GM19239 (cell line): ENCODE results near the gene BCKDHA.
"Not testable (repeated sequence)": the region's sequence is repeated elsewhere in the genome, so short reads cannot be mapped to it uniquely, and the experiment has no call there.

Experiments used
- DNase-seq: peaks from one replicate; pipeline ENCODE4 v3.0.0; 2011; ENCODE audit warnings: low spot score; ENCODE audit not compliant: insufficient read length
- FAIRE-seq: peaks from 2 replicates; lab custom pipeline; 2011; peaks lifted over from hg19 to GRCh38; lab: Jason Lieb, UNC

Gene BCKDHA

GRCh38 chr19:41439441-41440222 lies 42.0 kb downstream of the BCKDHA start, which contains the start of gene DMAC2:
DMAC2 (minus strand) TSS chr19:41439912; CDS start chr19:41439899, 13 bp downstream.
- FAIRE-seq: peak; percentile 99

GRCh38 chr19:41441321-41441945 lies 43.8 kb downstream of the BCKDHA start:
- FAIRE-seq (no peak), DNase-seq (no peak)

More at GRCh38 chr19:41439441-41440222, 42.0 kb downstream of the BCKDHA start, which contains the start of gene DMAC2:
- peak; percentile 91 for DNase-seq

GRCh38 chr19:41442473-41443355 lies 45.1 kb downstream of the BCKDHA start, which contains the start of gene ERICH4:
ERICH4 (plus strand) TSS chr19:41443156; CDS start chr19:41443170, 14 bp downstream.
- FAIRE-seq (no peak), DNase-seq (no peak)

- DNase-seq: no peak
- no peak for FAIRE-seq
Observed at GRCh38 chr19:41443813-41444455, 46.3 kb downstream of the BCKDHA start.

- DNase-seq: no peak
- no peak for FAIRE-seq
Observed at GRCh38 chr19:41445575-41445974, 48.0 kb downstream of the BCKDHA start.

GRCh38 chr19:41447732-41448332 lies 50.2 kb downstream of the BCKDHA start:
- DNase-seq (no peak), FAIRE-seq (no peak)

GRCh38 chr19:41449079-41449864 lies 51.7 kb downstream of the BCKDHA start:
- FAIRE-seq (peak; percentile 96), DNase-seq (peak; percentile 70)

- FAIRE-seq (no peak), DNase-seq (no peak)
Observed at GRCh38 chr19:41449865-41450178, 52.2 kb downstream of the BCKDHA start.

- FAIRE-seq: no peak
- no peak for DNase-seq
Observed at GRCh38 chr19:41452584-41453275, 55.1 kb downstream of the BCKDHA start.

GRCh38 chr19:41455936-41456335 lies 58.3 kb downstream of the BCKDHA start:
- DNase-seq (no peak), FAIRE-seq (no peak)

GRCh38 chr19:41456342-41456918 lies 58.8 kb downstream of the BCKDHA start:
- DNase-seq (no peak), FAIRE-seq (peak; percentile 18)

GRCh38 chr19:41457241-41457640 lies 59.6 kb downstream of the BCKDHA start:
- FAIRE-seq: peak; percentile 98

GRCh38 chr19:41462497-41462896 lies 64.9 kb downstream of the BCKDHA start:
- DNase-seq (no peak), FAIRE-seq (no peak)

More at GRCh38 chr19:41457241-41457640, 59.6 kb downstream of the BCKDHA start:
- DNase-seq: peak; percentile 35

GRCh38 chr19:41463257-41464256 lies 65.9 kb downstream of the BCKDHA start:
- not testable (repeated sequence) for DNase-seq
- peak; percentile 97 for FAIRE-seq
